OCI-LY7 (cell line): Measurements from ENCODE around the gene MS4A8. TPM values are rescaled to one million over a fixed set of nuclear protein-coding genes. Genes with fewer than 3 reads are reported as not detected.

Experiments
- BruUV-seq: library from RNA; stranded (reverse); fragments of 400-500 nt; replicated peaks from 2 replicates; lab custom pipeline; 2021; lab: Mats Ljungman, UMichigan
- CTCF ChIA-PET: fragments of 300-600 bp; sonication (Branson Sonifier 250); formaldehyde crosslinking; loops from one replicate; lab custom pipeline; 2022; ENCODE audit warnings: antibody characterized with exemption; ENCODE audit not compliant: unreplicated experiment; lab: Charles Lee
- POLR2A ChIA-PET: fragments of 300-600 bp; sonication (Branson Sonifier 250); formaldehyde crosslinking; loops from one replicate; lab custom pipeline; 2022; ENCODE audit warnings: antibody characterized with exemption; lab: Charles Lee
- DNase-seq: peaks from one replicate; pipeline ENCODE4 v3.0.0-alpha.2; 2015; ENCODE audit warnings: low spot score
- H2AFZ ChIP-seq: fragments of 200-600 bp; sonication (generic), shearing (Covaris generic); 2 replicates; pipeline ENCODE4 v1.6.1; 2014; ENCODE audit warnings: mild to moderate bottlenecking, antibody characterized with exemption, low read length, moderate library complexity
- H3K27ac ChIP-seq: fragments of 200-600 bp; sonication (generic); 2 replicates; pipeline ENCODE4 v1.5.1; 2014; ENCODE audit warnings: mixed run types, low read depth, mild to moderate bottlenecking, moderate library complexity, low read length, inconsistent platforms; ENCODE audit not compliant: poor library complexity, severe bottlenecking
- H3K36me3 ChIP-seq: fragments of 200-600 bp; sonication (generic); 2 replicates; pipeline ENCODE4 v1.6.1; 2014; ENCODE audit warnings: mild to moderate bottlenecking, antibody characterized with exemption, low read length, moderate library complexity, mixed read lengths; ENCODE audit not compliant: insufficient read depth
- H3K4me1 ChIP-seq: fragments of 200-600 bp; sonication (generic); 2 replicates; pipeline ENCODE4 v1.5.1; 2014; ENCODE audit warnings: mild to moderate bottlenecking, low read length; ENCODE audit not compliant: insufficient read depth, poor library complexity, severe bottlenecking
- H3K4me2 ChIP-seq: fragments of 200-600 bp; sonication (generic); 2 replicates; pipeline ENCODE4 v1.6.1; 2014; ENCODE audit warnings: mild to moderate bottlenecking, low read length
- H3K4me3 ChIP-seq: fragments of 200-600 bp; sonication (generic); 2 replicates; pipeline ENCODE4 v1.5.1; 2014; ENCODE audit warnings: mild to moderate bottlenecking, low read depth, low read length; ENCODE audit not compliant: poor library complexity, severe bottlenecking
- H3K79me2 ChIP-seq: fragments of 200-600 bp; sonication (generic); 2 replicates; pipeline ENCODE4 v1.6.1; 2016; ENCODE audit warnings: low read depth, mild to moderate bottlenecking, low read length, moderate library complexity, mixed read lengths; ENCODE audit not compliant: insufficient read depth
- H3K9me2 ChIP-seq: fragments of 200-600 bp; sonication (generic); 2 replicates; pipeline ENCODE4 v1.6.1; 2016; ENCODE audit warnings: mild to moderate bottlenecking, low read length, mixed read lengths; ENCODE audit not compliant: insufficient read depth
- H3K9me3 ChIP-seq: fragments of 200-600 bp; sonication (generic); 2 replicates; pipeline ENCODE4 v1.6.1; 2014; ENCODE audit warnings: mild to moderate bottlenecking, mixed run types, low read length, mixed read lengths
- H4K20me1 ChIP-seq: fragments of 200-600 bp; sonication (generic); 2 replicates; pipeline ENCODE4 v1.6.1; 2014; ENCODE audit warnings: mild to moderate bottlenecking, antibody characterized with exemption, low read length, moderate library complexity, mixed read lengths; ENCODE audit not compliant: insufficient read depth
- CTCF ChIP-seq: fragments of 200-600 bp; sonication (generic); conservative IDR thresholded peaks from 2 replicates; pipeline ENCODE4 v1.5.1; 2014; ENCODE audit warnings: mild to moderate bottlenecking, antibody characterized with exemption, low read length, moderate library complexity, mixed read lengths
- EZH2phosphoT487 ChIP-seq: fragments of 200-600 bp; sonication (generic); IDR thresholded peaks from 2 replicates; pipeline ENCODE4 v1.6.1; 2018; ENCODE audit warnings: low read depth, borderline replicate concordance, mild to moderate bottlenecking, mixed run types, antibody characterized with exemption, low read length, moderate library complexity, mixed read lengths
- intact Hi-C: fragments of 100-400 bp; cut with micrococcal nuclease; formaldehyde crosslinking; loops from one replicate; pipeline ENCODE4 v1.10.0; 2022; ENCODE audit not compliant: unreplicated experiment
- total RNA-seq, 2 experiments: library from RNA; depleted of rRNA in 1 of 2; stranded (reverse); fragments of >200 nt in 1 of 2; shearing (Covaris generic) in 1 of 2; gene quantifications; 2 replicates each; pipeline ENCODE4 v1.2.3, GENCODE V29; 2014 to 2022

The MS4A8 gene
- total RNA-seq, 2 experiments from 2014 or later, result not detected

DNA sequence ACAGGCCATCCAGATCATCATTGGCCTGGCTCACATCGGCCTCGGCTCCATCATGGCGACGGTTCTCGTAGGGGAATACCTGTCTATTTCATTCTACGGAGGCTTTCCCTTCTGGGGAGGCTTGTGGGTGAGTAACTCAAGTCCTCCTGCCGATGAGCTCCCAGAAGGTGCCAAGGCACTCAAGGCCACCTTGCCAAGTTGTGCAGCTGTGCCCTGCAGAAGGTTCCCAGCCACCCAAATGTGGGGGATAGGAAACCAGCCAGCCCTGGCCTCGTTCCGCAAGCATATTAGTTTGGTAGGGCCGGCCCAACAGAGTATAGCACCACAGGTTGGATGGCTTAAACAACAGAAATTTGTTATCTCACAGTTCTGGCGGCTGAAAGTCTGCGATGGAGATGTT, 4.0 kb downstream of the MS4A8 start:
- Histone ChIP-seq H3K79me2 (no peaks in the 10 kb centered on the region), H3K36me3 (no peaks in the 10 kb centered on the region), H3K4me3 (no peak overlapping the region), H3K9me2 (no peaks in the 10 kb centered on the region), H3K9me3 (no peaks in the 10 kb centered on the region), H3K4me1 (no peaks in the 10 kb centered on the region), H3K4me2 (no peak overlapping the region), H2AFZ (no peak overlapping the region), H3K27ac (no peak overlapping the region), H4K20me1 (no peaks in the 10 kb centered on the region)
- ChIA-PET CTCF (no interaction called here), POLR2A (interaction anchor here (0.6 kb wide), 2 partner anchors 1111 to 1413 kb away, joined by 4 to 6 read pairs; no protein-coding TSS in a partner anchor)
- no TSS peak for BruUV-seq
- TF ChIP-seq EZH2phosphoT487 (no peak), CTCF (no peak)
- DNase-seq, result no peak
- intact Hi-C loops, result no loop called here

- Histone ChIP-seq H3K4me3 (no peak overlapping the region), H4K20me1 (no peaks in the 10 kb centered on the region), H3K4me2 (no peak overlapping the region), H3K36me3 (no peaks in the 10 kb centered on the region), H2AFZ (no peak overlapping the region), H3K9me3 (no peaks in the 10 kb centered on the region), H3K4me1 (no peaks in the 10 kb centered on the region), H3K27ac (no peak overlapping the region), H3K9me2 (no peaks in the 10 kb centered on the region), H3K79me2 (no peaks in the 10 kb centered on the region)
- no TSS peak for BruUV-seq
- intact Hi-C loops, result no loop called here
- POLR2A ChIA-PET, result interaction anchor here (0.9 kb wide), 1 partner anchor 48 kb away, joined by 3 read pairs; no protein-coding TSS in a partner anchor
- TF ChIP-seq EZH2phosphoT487, result no peak
- no peak for TF ChIP-seq CTCF
- DNase-seq, result no peak
- CTCF ChIA-PET, result no interaction called here
Measured at GRCh38 chr11:60705895-60706294, 6.5 kb downstream of the MS4A8 start.

DNA sequence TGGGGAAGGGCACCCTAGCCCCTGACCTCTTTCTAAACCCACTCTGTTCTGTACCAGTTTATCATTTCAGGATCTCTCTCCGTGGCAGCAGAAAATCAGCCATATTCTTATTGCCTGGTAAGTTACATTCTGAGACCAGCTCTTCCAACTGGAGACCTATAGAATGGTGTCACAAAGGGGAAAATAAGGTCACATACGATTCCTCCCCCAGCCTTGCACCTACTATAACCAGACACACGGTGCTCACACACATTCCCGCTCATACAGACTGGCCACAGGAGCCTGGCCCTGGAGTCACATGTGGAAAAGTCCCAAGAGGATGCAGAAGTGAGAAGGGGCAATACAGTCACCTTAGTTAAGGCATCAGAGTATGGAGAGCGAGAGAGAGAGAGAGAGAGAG, 7.5 kb downstream of the MS4A8 start:
- no peak for DNase-seq
- no peak overlapping the region for H3K4me3 ChIP-seq
- no peak overlapping the region for H3K27ac ChIP-seq
- H3K9me3 ChIP-seq, result no peaks in the 10 kb centered on the region
- no peak overlapping the region for H3K4me2 ChIP-seq
- H3K9me2 ChIP-seq, result no peaks in the 10 kb centered on the region
- TF ChIP-seq CTCF (no peak), EZH2phosphoT487 (no peak)
- BruUV-seq, result no TSS peak
- H2AFZ ChIP-seq, result no peak overlapping the region
- H3K79me2 ChIP-seq, result no peaks in the 10 kb centered on the region
- H3K36me3 ChIP-seq, result no peaks in the 10 kb centered on the region
- intact Hi-C loops, result no loop called here
- no peaks in the 10 kb centered on the region for H3K4me1 ChIP-seq
- ChIA-PET POLR2A (interaction anchor here (0.6 to 0.9 kb wide), 4 partner anchors 26 to 418 kb away, joined by 3 to 6 read pairs (median 4); no protein-coding TSS in a partner anchor), CTCF (no interaction called here)
- H4K20me1 ChIP-seq, result no peaks in the 10 kb centered on the region
